ENCODE data around the gene TMEM163.

Gene TMEM163

GRCh38 chr2:134564549-134564948, 154.3 kb downstream of the TMEM163 start:
- DNase-seq: no peak
- Mint-ChIP-seq H3K4me1 (ENCODE audit: low read depth) (peaks cover 2% of the 10 kb centered on the region), H3K9me3 (no peaks in the 10 kb centered on the region), H3K27ac (no peak overlapping the region), H3K36me3 (ENCODE audit: low read depth) (no peaks in the 10 kb centered on the region), H3K27me3 (peaks cover 15% of the 10 kb centered on the region), H3K4me3 (no peak overlapping the region)

DNA sequence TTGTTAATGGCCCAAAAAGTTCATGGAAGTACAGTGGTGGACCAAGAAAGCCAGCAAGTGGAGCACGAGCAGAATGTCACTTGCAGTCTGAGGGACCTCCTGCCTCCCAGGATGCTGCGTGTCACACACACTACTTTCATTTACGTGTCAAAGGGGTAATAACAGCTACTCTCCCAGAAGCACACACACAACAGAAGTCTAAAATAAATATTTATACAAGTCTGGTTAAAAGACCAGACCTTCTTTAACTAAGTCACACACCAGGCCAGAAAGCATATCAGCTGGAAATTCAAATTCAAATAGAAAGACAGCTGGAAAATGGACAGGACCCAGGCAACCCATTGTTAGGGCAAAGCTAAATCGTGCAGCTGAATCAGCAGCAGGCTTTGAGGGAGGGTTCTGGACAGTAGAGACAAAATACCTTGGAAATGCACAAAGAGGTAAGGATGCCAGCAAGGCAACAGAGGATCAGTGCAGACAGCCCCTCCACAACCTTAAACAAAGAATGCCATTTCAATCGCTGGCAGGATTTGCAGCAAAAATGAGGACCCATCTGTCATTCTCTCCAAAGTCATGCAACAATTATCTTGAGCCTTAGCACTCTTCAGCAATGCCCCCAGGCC, 160.5 kb downstream of the TMEM163 start:
- no peak for DNase-seq
- no peak overlapping the region for H3K27ac Mint-ChIP-seq
- H3K27me3 Mint-ChIP-seq: peaks cover 14% of the 10 kb centered on the region
- H3K4me1 Mint-ChIP-seq (ENCODE audit: low read depth): no peaks in the 10 kb centered on the region
- H3K9me3 Mint-ChIP-seq: no peaks in the 10 kb centered on the region
- no peak overlapping the region for H3K4me3 Mint-ChIP-seq
- H3K36me3 Mint-ChIP-seq (ENCODE audit: low read depth): no peaks in the 10 kb centered on the region

DNA sequence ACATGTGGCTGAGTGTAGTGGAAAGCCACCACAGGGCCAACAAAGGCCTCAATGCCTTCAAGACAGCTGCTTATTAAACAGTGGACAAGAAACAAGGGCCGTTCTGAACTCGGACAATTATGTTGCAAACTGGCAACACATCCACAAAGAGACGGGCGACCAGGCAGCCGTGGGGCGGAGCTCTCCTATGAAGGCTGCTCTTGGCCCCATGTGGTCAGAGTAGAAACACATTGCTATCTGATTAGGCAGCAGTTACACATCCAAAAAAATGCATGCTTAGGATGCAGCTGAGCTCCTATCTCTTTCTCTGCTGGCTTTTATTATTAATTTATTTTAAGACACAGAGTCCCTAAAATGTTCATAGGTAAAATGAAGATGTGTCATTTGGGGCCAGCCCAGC, 163.4 kb downstream of the TMEM163 start:
- peaks cover 8% of the 10 kb centered on the region for H3K27me3 Mint-ChIP-seq
- no peak for DNase-seq
- no peaks in the 10 kb centered on the region for H3K4me1 Mint-ChIP-seq (ENCODE audit: low read depth)
- no peak overlapping the region for H3K27ac Mint-ChIP-seq
- no peaks in the 10 kb centered on the region for H3K9me3 Mint-ChIP-seq
- no peak overlapping the region for H3K4me3 Mint-ChIP-seq
- no peaks in the 10 kb centered on the region for H3K36me3 Mint-ChIP-seq (ENCODE audit: low read depth)

GRCh38 chr2:134553657-134554056, 165.1 kb downstream of the TMEM163 start:
- H3K27me3 Mint-ChIP-seq: peaks cover 8% of the 10 kb centered on the region
- no peak overlapping the region for H3K27ac Mint-ChIP-seq
- no peaks in the 10 kb centered on the region for H3K36me3 Mint-ChIP-seq (ENCODE audit: low read depth)
- H3K4me3 Mint-ChIP-seq: no peak overlapping the region
- no peaks in the 10 kb centered on the region for H3K9me3 Mint-ChIP-seq
- no peaks in the 10 kb centered on the region for H3K4me1 Mint-ChIP-seq (ENCODE audit: low read depth)
- DNase-seq: no peak

DNA sequence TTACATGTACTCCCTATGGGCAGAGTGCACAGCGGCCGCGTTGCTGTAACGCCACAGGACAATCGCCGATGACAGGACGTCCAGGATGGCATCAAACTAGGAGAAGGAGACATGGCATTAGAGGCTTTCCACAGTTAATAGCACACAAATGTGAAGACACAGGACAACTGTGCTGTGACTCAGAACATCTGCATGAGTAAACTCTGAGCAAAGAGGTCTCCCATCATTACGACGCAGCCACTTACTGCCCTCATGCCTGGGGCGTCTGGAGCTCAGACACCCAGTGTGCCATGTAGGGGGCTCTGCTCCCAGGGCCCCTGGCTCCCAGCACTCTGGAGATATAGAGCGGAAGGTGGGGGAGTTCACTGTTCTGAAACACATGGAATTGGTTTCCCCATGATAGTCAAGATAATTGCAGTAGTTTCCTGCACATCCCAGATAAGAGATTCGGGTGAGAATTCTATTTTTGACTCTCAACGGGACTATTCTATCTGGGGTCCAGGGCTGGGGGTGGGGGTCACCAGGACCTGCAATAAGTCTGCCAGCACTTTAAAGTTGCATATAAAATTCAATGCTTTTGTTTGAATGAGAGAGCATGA, 168.1 kb downstream of the TMEM163 start:
- Mint-ChIP-seq H3K9me3 (no peaks in the 10 kb centered on the region), H3K4me3 (no peak overlapping the region), H3K36me3 (ENCODE audit: low read depth) (no peaks in the 10 kb centered on the region), H3K27me3 (peaks cover 6% of the 10 kb centered on the region), H3K4me1 (ENCODE audit: low read depth) (no peaks in the 10 kb centered on the region), H3K27ac (no peak overlapping the region)
- no peak for DNase-seq

GRCh38 chr2:134549104-134549503, 169.7 kb downstream of the TMEM163 start:
- Mint-ChIP-seq H3K27ac (no peak overlapping the region), H3K9me3 (no peaks in the 10 kb centered on the region), H3K36me3 (ENCODE audit: low read depth) (no peaks in the 10 kb centered on the region), H3K4me1 (ENCODE audit: low read depth) (no peaks in the 10 kb centered on the region), H3K4me3 (no peak overlapping the region), H3K27me3 (peaks cover 9% of the 10 kb centered on the region)
- no peak for DNase-seq

GRCh38 chr2:134540990-134541389, 177.8 kb downstream of the TMEM163 start:
- Mint-ChIP-seq H3K9me3 (no peaks in the 10 kb centered on the region), H3K4me1 (ENCODE audit: low read depth) (no peaks in the 10 kb centered on the region), H3K27ac (no peak overlapping the region), H3K4me3 (no peak overlapping the region), H3K36me3 (ENCODE audit: low read depth) (no peaks in the 10 kb centered on the region), H3K27me3 (peaks cover 4% of the 10 kb centered on the region)
- DNase-seq: no peak

- no peaks in the 10 kb centered on the region for H3K36me3 Mint-ChIP-seq (ENCODE audit: low read depth)
- no peak overlapping the region for H3K27ac Mint-ChIP-seq
- no peaks in the 10 kb centered on the region for H3K27me3 Mint-ChIP-seq
- no peaks in the 10 kb centered on the region for H3K9me3 Mint-ChIP-seq
- H3K4me1 Mint-ChIP-seq (ENCODE audit: low read depth): no peaks in the 10 kb centered on the region
- no peak for DNase-seq
- no peak overlapping the region for H3K4me3 Mint-ChIP-seq
These were observed 178.8 kb downstream of the TMEM163 start for GRCh38 chr2:134539981-134540380.

DNA sequence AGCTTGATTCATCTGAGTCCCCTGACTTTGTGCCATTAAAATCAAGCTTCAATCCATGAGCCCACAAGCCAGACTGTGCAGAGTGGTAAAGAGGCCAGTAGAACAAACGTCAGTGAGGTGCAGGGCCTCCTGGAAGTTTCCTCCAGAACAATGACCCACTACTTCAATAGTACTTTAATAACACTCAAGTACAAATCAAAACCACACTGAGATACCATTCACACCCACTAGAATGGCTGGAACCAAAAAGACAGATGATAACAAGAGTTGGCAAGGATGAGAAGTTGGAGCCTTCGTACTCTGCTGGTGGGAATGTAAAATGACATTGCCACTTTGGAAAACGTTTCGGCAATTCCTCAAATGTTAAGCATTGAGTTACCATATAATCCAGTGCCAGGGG, 181.1 kb downstream of the TMEM163 start:
- no peak for DNase-seq
- Mint-ChIP-seq H3K27me3 (no peaks in the 10 kb centered on the region), H3K36me3 (ENCODE audit: low read depth) (no peaks in the 10 kb centered on the region), H3K27ac (no peak overlapping the region), H3K9me3 (no peaks in the 10 kb centered on the region), H3K4me1 (ENCODE audit: low read depth) (no peaks in the 10 kb centered on the region), H3K4me3 (no peak overlapping the region)

DNA sequence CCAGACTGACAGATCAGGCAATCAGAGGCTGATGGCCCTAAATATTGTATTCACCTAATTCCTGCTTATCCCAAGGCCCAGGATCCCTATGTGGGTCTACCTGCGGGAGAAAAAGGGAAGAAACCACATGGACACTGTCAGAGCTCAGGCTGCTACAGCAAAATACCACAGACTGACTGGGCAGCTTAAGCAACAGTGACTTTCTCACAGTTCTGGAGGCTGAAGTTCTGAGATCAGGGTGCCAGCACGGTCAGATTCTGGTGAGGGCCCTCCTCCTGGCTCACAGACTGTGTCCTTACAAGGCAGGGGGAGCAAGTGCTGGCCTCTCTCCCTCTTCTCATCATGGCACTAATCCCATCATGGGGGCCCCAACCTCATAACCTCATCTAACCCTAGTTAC, 181.7 kb downstream of the TMEM163 start:
- no peak overlapping the region for H3K27ac Mint-ChIP-seq
- no peaks in the 10 kb centered on the region for H3K36me3 Mint-ChIP-seq (ENCODE audit: low read depth)
- no peaks in the 10 kb centered on the region for H3K4me1 Mint-ChIP-seq (ENCODE audit: low read depth)
- H3K27me3 Mint-ChIP-seq: no peaks in the 10 kb centered on the region
- no peak overlapping the region for H3K4me3 Mint-ChIP-seq
- DNase-seq: no peak
- no peaks in the 10 kb centered on the region for H3K9me3 Mint-ChIP-seq

DNA sequence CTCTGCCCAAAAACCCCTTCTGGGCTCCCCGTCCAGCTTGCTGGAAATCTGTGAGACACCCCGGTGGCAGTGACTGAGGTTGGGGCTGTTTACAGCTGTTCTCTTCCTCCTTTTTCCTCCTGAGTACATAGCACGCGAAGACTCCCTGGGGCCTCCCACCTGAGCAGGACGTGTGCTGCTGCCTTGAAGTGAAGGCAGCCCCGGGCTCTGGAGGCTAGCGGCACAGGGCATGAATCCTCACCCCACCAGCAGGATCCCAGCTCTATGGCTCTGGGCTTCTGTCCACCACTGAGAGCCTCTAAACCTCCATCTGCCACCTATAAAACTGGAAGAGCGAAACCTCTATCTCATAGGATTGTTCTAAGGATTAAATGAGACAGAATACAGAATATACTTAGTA, 182.5 kb downstream of the TMEM163 start:
- Mint-ChIP-seq H3K27me3 (no peaks in the 10 kb centered on the region), H3K4me1 (ENCODE audit: low read depth) (no peaks in the 10 kb centered on the region), H3K9me3 (no peaks in the 10 kb centered on the region), H3K4me3 (no peak overlapping the region), H3K36me3 (ENCODE audit: low read depth) (no peaks in the 10 kb centered on the region), H3K27ac (no peak overlapping the region)
- DNase-seq: no peak

- no peaks in the 10 kb centered on the region for H3K4me1 Mint-ChIP-seq (ENCODE audit: low read depth)
- no peaks in the 10 kb centered on the region for H3K9me3 Mint-ChIP-seq
- no peaks in the 10 kb centered on the region for H3K27me3 Mint-ChIP-seq
- H3K36me3 Mint-ChIP-seq (ENCODE audit: low read depth): no peaks in the 10 kb centered on the region
- DNase-seq: no peak
- H3K4me3 Mint-ChIP-seq: no peak overlapping the region
- H3K27ac Mint-ChIP-seq: no peak overlapping the region
These were observed 186.3 kb downstream of the TMEM163 start for GRCh38 chr2:134532537-134532936.

DNA sequence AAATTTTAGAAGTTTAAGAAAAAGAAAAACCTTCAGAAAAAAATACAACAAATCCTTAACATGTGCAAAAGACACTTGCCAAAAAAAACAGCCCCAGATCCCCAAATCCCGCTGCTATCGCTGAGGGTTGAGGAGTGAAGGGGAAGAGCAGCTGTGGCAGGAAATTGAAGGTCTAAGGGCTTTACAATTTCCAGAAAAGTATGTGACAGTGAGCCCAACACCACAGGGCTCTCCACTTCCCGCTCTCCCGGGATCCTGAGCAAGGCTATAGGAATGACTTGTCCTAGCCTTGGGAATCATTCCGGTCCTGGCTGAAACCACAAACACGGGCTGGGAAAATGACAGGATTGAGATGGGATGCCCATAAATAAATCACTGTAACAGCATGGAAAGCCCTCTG, 191.4 kb downstream of the TMEM163 start:
- no peaks in the 10 kb centered on the region for H3K4me1 Mint-ChIP-seq (ENCODE audit: low read depth)
- no peak overlapping the region for H3K27ac Mint-ChIP-seq
- no peak overlapping the region for H3K4me3 Mint-ChIP-seq
- DNase-seq: no peak
- no peaks in the 10 kb centered on the region for H3K36me3 Mint-ChIP-seq (ENCODE audit: low read depth)
- H3K27me3 Mint-ChIP-seq: no peaks in the 10 kb centered on the region
- H3K9me3 Mint-ChIP-seq: no peaks in the 10 kb centered on the region

DNA sequence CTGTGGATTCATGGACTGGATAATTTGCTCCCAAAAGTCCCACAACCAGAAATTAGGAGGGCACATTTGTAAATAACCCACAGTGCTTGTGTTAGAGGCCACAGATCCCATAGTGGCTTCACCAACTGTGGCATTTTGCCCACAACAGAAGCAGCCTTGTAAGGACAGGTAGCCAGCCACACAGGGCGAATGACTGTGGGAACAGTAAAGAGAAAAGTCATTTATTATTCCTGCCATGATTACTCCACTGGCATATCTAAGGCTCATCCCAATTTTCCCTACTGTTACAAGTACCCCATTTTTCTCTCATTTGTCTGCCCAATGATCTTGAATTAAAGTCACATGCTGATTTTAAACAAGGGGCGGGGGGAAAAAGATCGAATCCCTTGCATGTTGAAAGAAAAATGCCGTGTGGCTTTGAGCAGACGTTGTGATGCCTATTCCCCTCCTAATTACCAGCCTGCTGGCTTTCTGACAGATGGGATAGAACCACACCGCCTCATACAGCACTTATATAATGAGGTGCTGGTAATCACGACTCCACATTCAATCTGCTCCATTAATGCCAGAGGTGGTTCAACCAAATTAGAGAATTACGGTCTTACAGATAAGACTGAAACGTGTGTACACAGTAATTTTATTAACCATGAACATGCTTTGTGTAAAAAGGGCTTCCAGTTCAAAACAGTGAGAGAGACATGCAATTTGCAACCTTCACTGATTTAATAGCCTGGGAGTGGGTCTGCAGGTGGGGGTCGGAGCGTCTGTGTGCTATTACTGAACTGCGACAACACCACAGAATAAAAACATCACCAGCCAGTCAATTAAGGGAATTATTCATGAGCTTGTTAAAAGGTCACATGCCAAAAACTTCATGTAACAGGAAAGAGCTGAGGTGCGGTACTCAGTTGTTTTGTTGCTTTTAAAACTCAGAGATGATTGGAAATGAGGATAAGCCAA, 196.0 kb downstream of the TMEM163 start:
- H3K4me1 Mint-ChIP-seq (ENCODE audit: low read depth): no peaks in the 10 kb centered on the region
- H3K27me3 Mint-ChIP-seq: peaks cover 6% of the 10 kb centered on the region
- no peak for DNase-seq
- H3K4me3 Mint-ChIP-seq: no peak overlapping the region
- no peaks in the 10 kb centered on the region for H3K36me3 Mint-ChIP-seq (ENCODE audit: low read depth)
- no peak overlapping the region for H3K27ac Mint-ChIP-seq
- H3K9me3 Mint-ChIP-seq: no peaks in the 10 kb centered on the region

GRCh38 chr2:134518101-134518500, 200.7 kb downstream of the TMEM163 start:
- Mint-ChIP-seq H3K9me3 (no peaks in the 10 kb centered on the region), H3K27ac (no peak overlapping the region), H3K27me3 (peaks cover 6% of the 10 kb centered on the region), H3K4me1 (ENCODE audit: low read depth) (no peaks in the 10 kb centered on the region), H3K36me3 (ENCODE audit: low read depth) (no peaks in the 10 kb centered on the region), H3K4me3 (no peak overlapping the region)
- no peak for DNase-seq

All from activated T-cell treated with anti-CD3 and anti-CD28 coated beads, Interleukin-2, amount 50 U/mL, for 24 hours (primary cell).